Epithelial cell of proximal tubule (primary cell): ENCODE results near the gene VAV3. TPM values are rescaled to one million over a fixed set of nuclear protein-coding genes. Genes with fewer than 3 reads are reported as not detected.

Source experiments
- DNase-seq: peaks from one replicate; pipeline ENCODE4 v3.0.0-alpha.2; 2011; ENCODE audit warnings: low read depth
- H3K4me3 ChIP-seq: 2 replicates; pipeline ENCODE4 v1.5.1; 2011; ENCODE audit warnings: low read depth, mild to moderate bottlenecking, low read length
- CTCF ChIP-seq: conservative IDR thresholded peaks from 2 replicates; pipeline ENCODE4 v1.5.1; 2012; ENCODE audit warnings: low read depth, mild to moderate bottlenecking, low read length
- total RNA-seq: library from RNA; depleted of rRNA; stranded (reverse); fragments of >200 nt; gene quantifications from 2 replicates; pipeline ENCODE4 v1.2.3, GENCODE V29; 2015

Gene VAV3
- total RNA-seq, 1 donor from 2014 or later, result 9.7 TPM

DNA sequence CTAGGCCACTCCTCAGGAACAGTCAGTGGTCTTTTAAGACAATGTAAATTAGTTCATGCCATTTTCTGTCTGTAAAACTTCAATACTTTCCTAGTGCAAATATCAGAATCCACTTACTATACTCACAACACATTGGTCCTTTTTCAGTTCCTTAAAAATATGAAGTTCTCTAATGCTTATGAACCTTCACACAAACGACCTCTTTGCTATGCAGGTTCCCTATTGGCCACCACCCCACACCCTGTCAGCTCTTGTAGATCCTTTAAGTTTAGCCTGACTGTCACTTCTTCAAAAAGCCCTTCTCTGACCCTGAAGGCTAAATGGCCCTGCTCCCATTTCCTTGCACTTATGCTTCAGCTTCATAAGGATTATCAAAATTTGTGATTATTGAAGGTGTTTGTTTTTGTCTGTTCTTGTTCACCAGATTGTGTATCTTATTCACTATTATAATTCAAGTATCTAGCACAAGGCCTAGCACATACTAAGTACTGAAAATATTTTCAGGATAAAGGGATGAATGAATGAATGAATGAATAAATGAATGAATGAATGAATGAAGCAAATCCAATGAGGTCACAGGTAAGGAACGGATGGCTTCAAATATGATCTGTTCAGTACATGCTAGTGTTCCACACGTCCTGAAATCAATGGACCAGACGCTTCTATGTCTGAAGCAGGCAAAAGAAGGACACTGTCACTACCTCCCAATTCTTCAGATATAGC lies 373.9 kb downstream of the VAV3 start:
- no peak for DNase-seq
- no peak for TF ChIP-seq CTCF
- H3K4me3 ChIP-seq, result no peak overlapping the region

DNA sequence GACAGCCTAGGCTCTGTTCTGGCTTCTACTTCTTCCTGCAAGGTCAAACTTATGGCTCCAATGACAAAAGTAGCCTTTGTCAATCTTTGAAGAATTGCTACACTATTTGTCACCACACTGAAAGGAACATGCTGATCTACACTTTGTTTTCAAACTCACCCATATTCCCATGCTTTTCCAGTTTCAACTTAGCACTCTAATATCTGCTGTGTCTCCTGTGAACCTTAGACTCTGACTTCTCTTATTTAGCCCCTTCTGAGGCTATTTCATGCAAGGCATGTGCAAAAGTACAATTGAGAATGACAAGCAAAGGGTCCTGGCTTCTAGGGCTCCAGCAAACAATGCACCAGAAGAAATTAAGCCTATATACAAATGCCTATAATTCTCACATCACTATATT lies 374.9 kb downstream of the VAV3 start:
- no peak overlapping the region for H3K4me3 ChIP-seq
- DNase-seq, result no peak
- TF ChIP-seq CTCF, result no peak

- no peak for DNase-seq
- H3K4me3 ChIP-seq, result no peak overlapping the region
- no peak for TF ChIP-seq CTCF
Observed at GRCh38 chr1:107588321-107588720, 376.7 kb downstream of the VAV3 start.

GRCh38 chr1:107575226-107575625 lies 389.8 kb downstream of the VAV3 start:
- H3K4me3 ChIP-seq, result no peak overlapping the region
- no peak for DNase-seq
- no peak for TF ChIP-seq CTCF

- no peak overlapping the region for H3K4me3 ChIP-seq
- TF ChIP-seq CTCF, result no peak
- no peak for DNase-seq
Observed at GRCh38 chr1:107574044-107574443, 390.9 kb downstream of the VAV3 start.

DNA sequence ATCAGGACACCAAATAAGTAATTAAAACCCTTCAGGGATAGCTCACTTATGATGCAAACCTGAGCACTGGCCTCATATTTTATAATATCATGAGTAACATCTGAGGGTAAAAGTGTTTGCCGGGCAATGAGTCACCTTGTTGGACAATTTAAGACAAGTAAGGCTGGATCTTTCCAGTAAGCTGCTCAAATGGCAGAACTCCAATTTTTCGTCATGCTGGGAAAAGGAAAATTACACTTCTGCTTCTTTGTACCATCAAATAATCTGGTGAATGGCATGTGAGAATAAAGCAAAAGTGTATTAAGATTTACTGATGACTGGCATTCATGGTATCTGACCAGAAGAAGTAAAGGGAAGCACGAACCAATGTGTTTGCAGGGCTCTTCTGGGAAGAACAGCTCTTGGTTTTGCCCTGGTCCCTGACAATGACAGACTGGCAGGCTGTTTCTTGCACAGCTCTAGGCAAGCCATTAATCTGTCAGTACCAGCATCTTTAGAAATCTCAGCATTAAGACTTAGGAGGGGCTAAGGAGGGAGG lies 392.2 kb downstream of the VAV3 start:
- no peak overlapping the region for H3K4me3 ChIP-seq
- DNase-seq, result peak; percentile 33
- TF ChIP-seq CTCF, result no peak

- H3K4me3 ChIP-seq, result no peak overlapping the region
- TF ChIP-seq CTCF, result no peak
- no peak for DNase-seq
Observed at GRCh38 chr1:107570768-107571167, 394.2 kb downstream of the VAV3 start.
